GM12873 (cell line): ENCODE measurements around the gene RHEBL1.
A peak's percentile ranks its signal among the peaks of the same experiment; 100 is the strongest.

Experiments used
- CTCF ChIP-seq: IDR thresholded peaks from 2 replicates; pipeline ENCODE4 v1.5.1; 2012; ENCODE audit warnings: low read depth, mild to moderate bottlenecking, moderate library complexity, low read length, control low read depth; ENCODE audit not compliant: insufficient read depth; ENCODE audit errors: missing control alignments

The RHEBL1 gene

GRCh38 chr12:49055978-49056754 lies 13.6 kb downstream of the RHEBL1 start:
- no peak for TF ChIP-seq CTCF

- TF ChIP-seq CTCF = no peak
Measured at GRCh38 chr12:49055092-49055491, 14.7 kb downstream of the RHEBL1 start.

GRCh38 chr12:49054524-49054923 lies 15.3 kb downstream of the RHEBL1 start:
- no peak for TF ChIP-seq CTCF

GRCh38 chr12:49054096-49054495 lies 15.7 kb downstream of the RHEBL1 start:
- TF ChIP-seq CTCF = no peak

- TF ChIP-seq CTCF = peak; percentile 5
Measured at GRCh38 chr12:49052451-49053208, 17.1 kb downstream of the RHEBL1 start.

- no peak for TF ChIP-seq CTCF
Measured at GRCh38 chr12:49051777-49052438, 17.9 kb downstream of the RHEBL1 start.

GRCh38 chr12:49051373-49051764 lies 18.4 kb downstream of the RHEBL1 start:
- TF ChIP-seq CTCF = no peak
